Chondrocyte (in vitro differentiated cells): ENCODE data around the gene LIM2. TPM values are rescaled to one million over a fixed set of nuclear protein-coding genes. Genes with fewer than 3 reads are reported as not detected.

ENCODE experiments used
- DNase-seq: peaks from one replicate; pipeline ENCODE4 v3.0.0; 2021; ENCODE audit warnings: mixed read lengths, low spot score
- H3K27ac Mint-ChIP-seq: one replicate; pipeline ENCODE4 v1.8.0; 2021; ENCODE audit warnings: mild to moderate bottlenecking, moderate library complexity, mixed read lengths; ENCODE audit not compliant: unreplicated experiment
- H3K27me3 Mint-ChIP-seq: 2 replicates; pipeline ENCODE4 v1.8.0; 2021; ENCODE audit warnings: low read depth, mixed read lengths
- H3K36me3 Mint-ChIP-seq: 2 replicates; pipeline ENCODE4 v1.8.0; 2021; ENCODE audit warnings: low read depth, mixed read lengths
- H3K4me1 Mint-ChIP-seq: 2 replicates; pipeline ENCODE4 v1.8.0; 2021; ENCODE audit warnings: low read depth, mild to moderate bottlenecking, mixed read lengths
- H3K4me3 Mint-ChIP-seq: one replicate; pipeline ENCODE4 v1.8.0; 2021; ENCODE audit warnings: mild to moderate bottlenecking, moderate library complexity, mixed read lengths; ENCODE audit not compliant: unreplicated experiment
- H3K9me3 Mint-ChIP-seq: 2 replicates; pipeline ENCODE4 v1.8.0; 2021; ENCODE audit warnings: low read depth, mixed read lengths
- total RNA-seq: library from RNA; stranded (reverse); gene quantifications from 3 replicates; pipeline ENCODE4 v1.2.1, GENCODE V29; 2021
- TF ChIP-seq, protein P1 (sequence below): fragments of 200-600 bp; sonication (generic); IDR thresholded peaks from 2 replicates; pipeline ENCODE4 v1.5.0; 2021; ENCODE audit warnings: antibody characterized with exemption, mild to moderate bottlenecking, moderate library complexity

Gene LIM2
- total RNA-seq, 1 donor from 2014 or later = not detected

DNA sequence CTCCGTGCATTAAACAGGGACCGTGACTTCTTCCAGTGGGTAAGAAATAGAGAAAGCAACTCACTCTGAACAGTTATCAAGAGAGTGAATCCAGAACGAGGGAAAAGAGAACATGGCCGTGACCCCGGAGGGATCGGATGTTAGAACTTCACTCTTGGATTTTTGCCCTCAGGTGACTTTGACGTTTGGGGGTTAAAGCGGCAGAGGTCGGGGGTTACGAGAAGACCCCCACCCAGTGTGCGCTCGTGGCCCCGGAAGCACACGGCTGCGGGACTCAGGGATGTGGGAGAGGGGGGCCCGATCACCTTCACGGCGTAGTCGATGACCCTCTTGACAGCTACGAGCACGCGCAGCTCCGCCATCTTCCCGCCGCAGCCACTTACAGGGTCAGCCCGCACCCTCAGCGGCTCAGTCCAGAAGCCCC lies 21.8 kb downstream of the LIM2 start, which contains the start of gene ETFB:
ETFB (minus strand) TSS at position 424 of the 424 bp plus-strand sequence; CDS start at position 362, 62 bp downstream.
- H3K27ac Mint-ChIP-seq = peak within 1 kb of the TSS; percentile 99
- no peaks in the 10 kb centered on the region for H3K27me3 Mint-ChIP-seq
- H3K4me1 Mint-ChIP-seq = peaks cover 43% of the 10 kb centered on the region
- no peak for DNase-seq
- no peaks in the 10 kb centered on the region for H3K36me3 Mint-ChIP-seq
- H3K9me3 Mint-ChIP-seq = no peaks in the 10 kb centered on the region
- TF ChIP-seq, protein P1, sequence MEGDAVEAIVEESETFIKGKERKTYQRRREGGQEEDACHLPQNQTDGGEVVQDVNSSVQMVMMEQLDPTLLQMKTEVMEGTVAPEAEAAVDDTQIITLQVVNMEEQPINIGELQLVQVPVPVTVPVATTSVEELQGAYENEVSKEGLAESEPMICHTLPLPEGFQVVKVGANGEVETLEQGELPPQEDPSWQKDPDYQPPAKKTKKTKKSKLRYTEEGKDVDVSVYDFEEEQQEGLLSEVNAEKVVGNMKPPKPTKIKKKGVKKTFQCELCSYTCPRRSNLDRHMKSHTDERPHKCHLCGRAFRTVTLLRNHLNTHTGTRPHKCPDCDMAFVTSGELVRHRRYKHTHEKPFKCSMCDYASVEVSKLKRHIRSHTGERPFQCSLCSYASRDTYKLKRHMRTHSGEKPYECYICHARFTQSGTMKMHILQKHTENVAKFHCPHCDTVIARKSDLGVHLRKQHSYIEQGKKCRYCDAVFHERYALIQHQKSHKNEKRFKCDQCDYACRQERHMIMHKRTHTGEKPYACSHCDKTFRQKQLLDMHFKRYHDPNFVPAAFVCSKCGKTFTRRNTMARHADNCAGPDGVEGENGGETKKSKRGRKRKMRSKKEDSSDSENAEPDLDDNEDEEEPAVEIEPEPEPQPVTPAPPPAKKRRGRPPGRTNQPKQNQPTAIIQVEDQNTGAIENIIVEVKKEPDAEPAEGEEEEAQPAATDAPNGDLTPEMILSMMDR = peak; percentile 26
- H3K4me3 Mint-ChIP-seq = peak within 1 kb of the TSS; percentile 98

DNA sequence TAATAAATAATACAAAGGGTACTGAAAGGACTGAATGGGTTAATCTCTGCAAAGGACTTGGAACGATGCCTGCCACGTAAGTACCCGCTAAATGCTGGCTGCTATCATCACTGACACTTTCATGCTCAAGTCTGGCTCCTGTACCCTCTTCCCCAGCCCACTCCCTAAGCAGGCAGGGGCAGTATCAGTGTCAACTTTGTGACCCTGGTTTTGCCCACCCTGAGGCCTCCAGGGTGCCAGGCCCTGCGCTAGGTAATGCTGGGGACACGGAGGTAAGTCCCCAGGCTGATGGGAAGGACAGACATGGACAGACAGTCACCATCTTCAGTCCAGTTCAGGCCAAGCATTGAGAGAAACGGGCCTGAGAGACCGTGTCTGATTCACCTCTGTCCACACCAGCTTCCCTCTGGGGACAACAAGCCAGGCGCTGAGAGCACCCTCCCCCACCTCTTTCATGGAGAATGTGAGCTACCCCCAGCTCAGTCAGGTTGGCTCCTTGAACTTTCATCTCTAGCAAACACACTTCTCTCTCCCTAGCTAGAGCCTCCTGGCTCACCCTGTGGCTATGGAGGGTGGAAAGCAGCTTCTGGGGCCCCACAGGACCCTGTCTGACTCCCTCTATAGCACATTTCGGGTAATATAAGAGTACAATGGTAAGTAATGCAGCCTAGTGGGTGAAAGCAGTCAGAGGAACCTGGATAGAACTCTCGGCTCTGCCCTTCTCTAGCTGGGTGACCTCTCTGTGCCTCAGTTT lies 22.4 kb downstream of the LIM2 start:
- TF ChIP-seq, protein P1 = peak; percentile 62
- H3K27me3 Mint-ChIP-seq = no peaks in the 10 kb centered on the region
- H3K27ac Mint-ChIP-seq = peak overlapping the region; percentile 90
- H3K9me3 Mint-ChIP-seq = no peaks in the 10 kb centered on the region
- no peaks in the 10 kb centered on the region for H3K36me3 Mint-ChIP-seq
- peaks cover 43% of the 10 kb centered on the region for H3K4me1 Mint-ChIP-seq
- DNase-seq = no peak
- peak overlapping the region; percentile 98 for H3K4me3 Mint-ChIP-seq

DNA sequence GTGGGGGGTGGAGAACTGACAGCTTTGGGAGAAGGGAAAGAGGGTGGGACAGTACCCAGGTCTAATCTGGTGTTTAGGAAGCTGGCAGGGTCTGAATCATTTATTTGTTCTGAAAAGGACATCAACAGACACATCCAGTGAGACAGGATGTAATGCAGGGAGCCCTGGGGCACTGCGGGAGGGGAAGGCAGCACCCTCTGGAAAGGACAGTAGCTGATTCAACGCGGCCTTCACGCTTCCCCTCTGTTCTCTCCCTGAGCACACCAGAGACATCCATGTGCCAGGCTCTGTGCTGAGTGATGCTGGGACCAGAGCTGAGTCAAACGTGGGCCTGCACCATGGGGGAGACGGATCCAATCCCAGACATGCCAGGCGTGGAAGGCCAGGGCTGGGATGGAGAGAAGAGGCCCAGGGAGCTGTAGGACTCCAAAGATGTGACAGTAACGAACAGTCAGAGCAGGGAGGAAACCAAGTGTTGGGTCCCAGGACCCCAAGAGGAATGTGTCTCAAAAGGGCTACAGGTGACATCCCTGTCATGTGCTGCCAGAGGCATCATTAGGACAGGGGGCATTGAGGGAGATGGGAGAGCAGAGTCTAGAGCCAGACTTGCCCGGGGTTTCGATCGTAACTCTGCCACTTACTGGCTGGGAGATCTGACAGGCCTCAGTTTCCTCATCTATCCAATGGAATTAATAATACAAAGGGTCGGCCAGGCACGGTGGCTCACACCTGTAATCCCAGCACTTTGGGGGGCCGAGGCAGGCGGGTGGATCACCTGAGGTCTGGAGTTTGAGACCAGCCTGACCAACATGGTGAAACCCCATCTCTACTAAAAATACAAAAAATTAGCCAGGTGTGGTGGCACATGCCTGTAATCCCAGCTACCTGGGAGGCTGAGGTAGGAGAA lies 23.3 kb downstream of the LIM2 start:
- Mint-ChIP-seq H3K4me1 (peaks cover 46% of the 10 kb centered on the region), H3K27me3 (no peaks in the 10 kb centered on the region), H3K36me3 (no peaks in the 10 kb centered on the region), H3K27ac (peak overlapping the region; percentile 73), H3K4me3 (peak overlapping the region; percentile 24), H3K9me3 (no peaks in the 10 kb centered on the region)
- TF ChIP-seq, protein P1 = no peak
- no peak for DNase-seq

DNA sequence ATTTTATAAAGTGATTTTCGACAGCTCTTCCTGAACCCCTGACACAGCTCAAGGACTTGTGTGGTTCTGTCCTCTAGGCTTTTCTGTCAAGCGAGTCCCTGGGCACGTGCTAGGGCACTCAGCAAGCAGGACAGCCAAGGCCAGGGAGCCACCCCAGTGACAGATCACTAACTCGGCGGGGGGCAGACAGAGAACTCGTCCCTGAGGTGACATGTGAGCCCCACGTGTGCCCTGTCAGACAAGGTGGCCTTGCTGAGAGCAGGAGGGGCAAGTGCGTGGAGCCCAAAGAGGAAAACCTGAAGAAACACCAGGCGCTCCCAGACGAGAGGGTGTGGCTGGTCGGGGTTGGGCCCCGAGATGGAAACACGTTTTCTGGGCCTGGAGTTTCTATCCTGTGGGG lies 26.5 kb downstream of the LIM2 start:
- no peaks in the 10 kb centered on the region for H3K9me3 Mint-ChIP-seq
- H3K27ac Mint-ChIP-seq = no peak overlapping the region
- TF ChIP-seq, protein P1 = no peak
- no peak for DNase-seq
- H3K36me3 Mint-ChIP-seq = no peaks in the 10 kb centered on the region
- H3K4me1 Mint-ChIP-seq = peaks cover 39% of the 10 kb centered on the region
- no peaks in the 10 kb centered on the region for H3K27me3 Mint-ChIP-seq
- no peak overlapping the region for H3K4me3 Mint-ChIP-seq

DNA sequence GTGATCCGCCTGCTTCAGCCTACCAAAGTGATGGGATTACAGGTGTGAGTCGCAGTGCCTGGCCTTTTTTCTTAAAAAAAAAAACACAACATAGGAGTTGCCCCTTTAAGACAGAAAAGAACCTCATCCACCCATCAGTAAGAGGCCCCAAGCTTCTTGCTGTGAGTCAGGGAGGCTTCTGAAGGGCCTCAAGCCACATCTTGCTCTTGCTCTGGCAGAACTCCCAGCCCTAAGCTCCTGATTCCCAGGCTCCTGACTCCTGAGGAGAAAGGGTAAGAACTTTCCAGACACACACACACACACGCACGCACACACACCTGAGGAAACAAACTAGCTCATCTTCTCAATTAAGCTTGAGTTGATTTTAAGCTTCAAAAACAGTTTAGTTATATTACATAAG lies 28.5 kb downstream of the LIM2 start:
- Mint-ChIP-seq H3K27me3 (no peaks in the 10 kb centered on the region), H3K4me3 (no peak overlapping the region), H3K27ac (peak overlapping the region; percentile 91), H3K4me1 (peaks cover 34% of the 10 kb centered on the region), H3K9me3 (no peaks in the 10 kb centered on the region), H3K36me3 (no peaks in the 10 kb centered on the region)
- DNase-seq = no peak
- TF ChIP-seq, protein P1 = no peak
